GM13976 (cell line): Measurements from ENCODE around the gene SMU1.

Experiments used
- DNase-seq: peaks from one replicate; pipeline ENCODE4 v3.0.0; 2012; ENCODE audit warnings: low spot score
- in situ Hi-C: fragments of 300-500 bp; cut with MboI; formaldehyde crosslinking; loops from one replicate; pipeline ENCODE4 v1.12.0; 2022; ENCODE audit warnings: low sequenced_read_pairs, mixed read lengths, inconsistent platforms; ENCODE audit not compliant: unreplicated experiment
- TF ChIP-seq, protein P1 (sequence below): IDR thresholded peaks from 2 replicates; pipeline ENCODE4 v1.5.1; 2012; ENCODE audit warnings: borderline replicate concordance, mild to moderate bottlenecking; ENCODE audit not compliant: insufficient read depth; ENCODE audit errors: extremely low read depth, missing control alignments, control extremely low read depth

SMU1 gene

DNA sequence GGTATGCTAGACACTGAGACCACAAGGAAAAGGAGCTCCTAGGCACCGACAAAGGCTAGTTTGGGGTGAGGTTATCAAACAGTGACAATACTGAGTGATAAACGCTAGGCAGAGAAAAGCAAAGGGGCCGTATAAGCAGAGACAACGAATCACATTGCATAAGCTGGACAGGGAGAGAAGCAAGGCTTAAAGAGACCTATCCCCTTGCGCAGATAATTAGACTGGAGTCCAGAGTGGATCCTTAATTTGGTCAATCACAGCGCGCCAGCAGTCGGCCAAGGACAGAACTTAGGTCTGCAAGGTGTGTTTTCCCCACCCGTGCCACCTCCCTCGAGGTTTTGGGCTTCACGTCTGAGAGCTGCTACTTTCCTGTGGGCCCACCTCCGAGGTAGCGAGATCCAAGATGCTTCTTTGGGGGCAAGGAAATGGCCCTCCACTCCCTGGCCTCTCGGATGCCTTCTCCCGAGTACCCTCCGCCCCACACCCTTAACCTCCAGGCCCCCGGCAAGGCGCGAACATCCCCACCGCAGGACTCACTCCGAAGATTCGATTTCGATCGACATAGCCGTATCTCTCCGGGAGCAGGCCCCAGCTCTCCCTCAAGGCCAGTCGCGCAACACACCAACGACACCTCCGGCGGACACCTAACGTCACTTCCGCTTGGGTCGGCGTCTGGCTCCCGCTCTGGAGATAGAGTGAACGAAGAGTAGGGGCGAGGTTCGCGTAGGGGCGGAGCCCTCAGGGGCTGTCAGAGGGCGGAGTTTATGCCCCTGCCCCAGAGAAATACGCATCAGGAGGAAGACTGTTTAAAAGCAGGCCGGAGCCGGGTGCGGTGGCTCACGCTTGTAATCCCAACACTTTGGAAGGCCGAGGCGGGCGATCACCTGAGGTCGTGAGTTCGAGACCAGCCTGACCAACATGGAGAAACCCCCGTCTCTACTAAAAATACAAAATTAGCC lies at the start of gene SMU1:
Gene SMU1 (minus strand): TSS at position 629 of the 959 bp plus-strand sequence. CDS start 66 bp downstream, at position 563.
- peak; percentile 97 for DNase-seq
- TF ChIP-seq, protein P1, sequence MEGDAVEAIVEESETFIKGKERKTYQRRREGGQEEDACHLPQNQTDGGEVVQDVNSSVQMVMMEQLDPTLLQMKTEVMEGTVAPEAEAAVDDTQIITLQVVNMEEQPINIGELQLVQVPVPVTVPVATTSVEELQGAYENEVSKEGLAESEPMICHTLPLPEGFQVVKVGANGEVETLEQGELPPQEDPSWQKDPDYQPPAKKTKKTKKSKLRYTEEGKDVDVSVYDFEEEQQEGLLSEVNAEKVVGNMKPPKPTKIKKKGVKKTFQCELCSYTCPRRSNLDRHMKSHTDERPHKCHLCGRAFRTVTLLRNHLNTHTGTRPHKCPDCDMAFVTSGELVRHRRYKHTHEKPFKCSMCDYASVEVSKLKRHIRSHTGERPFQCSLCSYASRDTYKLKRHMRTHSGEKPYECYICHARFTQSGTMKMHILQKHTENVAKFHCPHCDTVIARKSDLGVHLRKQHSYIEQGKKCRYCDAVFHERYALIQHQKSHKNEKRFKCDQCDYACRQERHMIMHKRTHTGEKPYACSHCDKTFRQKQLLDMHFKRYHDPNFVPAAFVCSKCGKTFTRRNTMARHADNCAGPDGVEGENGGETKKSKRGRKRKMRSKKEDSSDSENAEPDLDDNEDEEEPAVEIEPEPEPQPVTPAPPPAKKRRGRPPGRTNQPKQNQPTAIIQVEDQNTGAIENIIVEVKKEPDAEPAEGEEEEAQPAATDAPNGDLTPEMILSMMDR = no peak
- in situ Hi-C loops = no loop called here

DNA sequence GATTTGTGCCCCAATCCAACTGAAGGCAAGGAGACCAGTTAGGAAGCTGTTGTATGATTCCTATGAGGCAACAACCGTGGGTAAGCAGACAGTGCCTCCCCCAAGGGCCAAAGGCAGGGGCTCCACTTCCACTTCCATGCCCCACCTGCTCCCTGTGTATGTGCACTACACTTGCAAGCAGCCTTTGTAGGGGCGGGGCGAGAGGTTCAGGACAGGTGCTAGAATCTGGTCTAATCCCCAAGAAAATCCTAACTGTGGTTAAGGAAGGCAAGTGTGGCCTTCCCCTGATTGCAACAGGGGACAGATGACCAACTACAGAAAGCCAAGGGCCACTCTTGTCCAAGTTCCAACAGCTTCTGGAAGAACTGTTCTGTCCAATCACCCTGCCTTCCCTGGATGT lies 49.0 kb upstream of the SMU1 start:
- in situ Hi-C loops = no loop called here

GRCh38 chr9:33124751-33125381 lies 48.4 kb upstream of the SMU1 start:
- DNase-seq = peak; percentile 66
- TF ChIP-seq, protein P1 = peak; percentile 19
- in situ Hi-C loops = no loop called here

More for the DNA sequence above, 49.0 kb upstream of the SMU1 start:
- TF ChIP-seq, protein P1 = no peak
- no peak for DNase-seq

DNA sequence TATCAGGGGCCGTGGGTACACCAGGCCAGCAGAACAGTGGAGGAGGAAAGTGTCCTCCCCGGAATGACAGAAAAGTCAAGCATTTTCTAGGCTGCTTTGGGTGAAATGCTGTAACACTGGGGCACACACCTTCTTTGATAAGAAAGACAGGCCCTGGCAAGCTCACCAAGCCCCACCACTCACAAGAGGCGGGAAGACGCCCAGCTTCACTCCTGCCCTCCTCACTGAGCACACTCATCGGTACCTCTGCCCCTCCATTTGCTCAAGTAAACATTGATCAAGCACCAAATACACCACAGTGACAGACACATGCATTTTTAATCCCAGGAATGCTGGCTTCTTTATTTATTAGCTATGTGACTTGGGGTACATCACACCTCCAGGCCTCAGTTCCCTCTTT lies 47.6 kb upstream of the SMU1 start:
- TF ChIP-seq, protein P1 = no peak
- in situ Hi-C loops = no loop called here

DNA sequence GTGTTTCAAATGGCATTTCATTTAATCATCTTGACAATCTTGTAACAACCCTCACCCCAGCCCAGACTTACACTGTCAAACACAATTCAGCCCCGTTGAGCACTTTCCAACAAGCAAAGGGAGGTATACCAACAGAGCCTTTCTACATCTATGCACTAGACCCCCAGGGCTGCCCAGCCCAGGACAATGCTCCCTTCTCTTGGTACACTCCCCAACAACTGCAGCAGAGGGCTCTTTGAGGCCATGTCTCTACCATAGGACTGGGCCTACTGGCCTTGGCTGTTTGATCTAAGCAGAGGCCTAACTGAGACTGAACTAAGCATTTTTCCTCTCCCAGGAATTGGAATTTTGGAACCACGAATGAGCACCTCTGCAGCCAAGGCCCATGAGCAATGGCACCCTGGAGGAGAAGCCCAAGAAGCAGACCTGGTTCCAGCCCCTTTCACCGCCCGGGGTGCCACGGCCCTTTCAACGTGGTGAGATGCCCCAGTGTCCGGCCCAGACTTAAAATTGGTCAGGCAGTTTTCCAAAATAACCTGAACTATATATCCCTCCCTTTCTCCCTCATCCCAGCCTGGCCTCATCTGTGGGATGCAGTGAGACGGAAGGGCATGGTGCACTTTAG lies 47.0 kb upstream of the SMU1 start:
- no peak for DNase-seq
- TF ChIP-seq, protein P1 = no peak
- in situ Hi-C loops = no loop called here

More for the DNA sequence above, 47.6 kb upstream of the SMU1 start:
- no peak for DNase-seq

GRCh38 chr9:33120620-33121019 lies 44.1 kb upstream of the SMU1 start:
- TF ChIP-seq, protein P1 = no peak
- in situ Hi-C loops = no loop called here

More at GRCh38 chr9:33120620-33121019, 44.1 kb upstream of the SMU1 start:
- DNase-seq = no peak
